ENCODE results near the gene LMO7. TPM values are rescaled to one million over a fixed set of nuclear protein-coding genes. Genes with fewer than 3 reads are reported as not detected.
A peak's percentile ranks its signal among the peaks of the same experiment; 100 is the strongest.

The LMO7 gene
- total and polyA plus RNA-seq, 2 of the 13 experiments (the other 11 are each of a cell fraction or from before 2014, with no cell fraction given): 34.0 to 121 TPM

DNA sequence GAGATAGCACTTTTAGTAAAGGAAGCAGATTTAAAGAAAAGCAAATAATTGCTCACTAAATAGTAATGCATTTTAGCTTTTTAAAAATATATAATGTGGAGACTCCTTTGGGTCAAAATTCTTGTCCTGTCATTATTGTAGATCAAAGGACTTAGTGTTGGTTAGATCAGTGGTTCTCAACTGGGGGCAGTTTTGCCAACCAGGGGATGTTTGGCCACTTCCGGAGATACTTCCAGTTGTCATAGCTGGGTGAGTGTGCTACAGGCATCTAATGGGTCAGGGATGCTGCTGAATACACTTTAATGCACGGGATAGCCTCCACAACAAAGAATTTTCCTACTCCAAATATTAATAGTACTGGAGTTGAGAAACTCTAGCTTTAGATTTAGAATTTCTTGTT is 126.8 kb downstream of the LMO7 start:
- 0% methylated on average over 2 of the region's 2 CpGs for WGBS (ENCODE audit: low lambda C conversion rate)
- H3K4me1 ChIP-seq (ENCODE audit: insufficient read depth, low read length): peaks cover 57% of the 10 kb centered on the region
- no peaks in the 10 kb centered on the region for H3K9me3 ChIP-seq (ENCODE audit: low read length)
- BruUV-seq (replicated peaks): no TSS peak
- FAIRE-seq: no peak
- peak; percentile 26 for DNase-seq (ENCODE audit: low spot score)
- ChIA-PET CTCF (ENCODE audit: low intra/inter-chr PET ratio, low total read pairs) (no interaction called here), POLR2A (interaction anchor here (5.9 kb wide), 1 partner anchor 28 kb away, joined by 78 read pairs; no protein-coding TSS in a partner anchor)
- H4K20me1 ChIP-seq (ENCODE audit: insufficient read depth, low read length): peaks cover 30% of the 10 kb centered on the region
- in situ Hi-C loops (cut with HindIII; ENCODE audit: extremely low pct_ligation_motif_present, low pct_unique_long_range_greater_than_20kb): loop anchor here (5.0 kb wide), 1 partner anchor 34 kb away; no protein-coding TSS in a partner anchor
- H3K27me3 ChIP-seq (ENCODE audit: control insufficient read depth in 1 of 2, insufficient read depth in 2 of 2, low read length in 2 of 2): no peaks in the 10 kb centered on the region
- TF ChIP-seq HDAC1 (CRISPR knock-in tag; IDR thresholded peaks at IDR 0.05) (peak; percentile 6; the same call in 1 of the 2 replicates), TMF1 (CRISPR knock-in tag; IDR thresholded peaks at IDR 0.05; ENCODE audit: low read depth) (no peak), RELA (CRISPR knock-in tag; IDR thresholded peaks at IDR 0.05) (no peak), ETV5 (CRISPR knock-in tag; IDR thresholded peaks at IDR 0.05; ENCODE audit: borderline replicate concordance) (peak; percentile 44; the same call in 1 of the 2 replicates)
- H3K36me3 ChIP-seq (replicated peaks in 1 of 2; ENCODE audit: control insufficient read depth in 1 of 2, insufficient read depth in 2 of 2, low read length in 2 of 2): peaks cover 1 to 3% of the 10 kb centered on the region in 2 experiments; a peak in 2 of 5 replicates
- intact Hi-C loops (cut with micrococcal nuclease; ENCODE audit: unreplicated experiment): loop anchor here (2.0 to 5.0 kb wide), 2 partner anchors 28 to 66 kb away; no protein-coding TSS in a partner anchor
- H3K4me2 ChIP-seq (ENCODE audit: low read depth, low read length): peak overlapping the region; percentile 84
- H3K27ac ChIP-seq (ENCODE audit: extremely low read length, insufficient read depth, low read length): peak overlapping the region; percentile 95
- H3K9ac ChIP-seq (ENCODE audit: insufficient read depth, low read depth, low read length): peak overlapping the region; percentile 83
- H2AFZ ChIP-seq (ENCODE audit: low read length): no peak overlapping the region
- peak overlapping the region; percentile 72 to 98 (median 77) for H3K4me3 ChIP-seq (replicated peaks in 1 of 3; ENCODE audit: insufficient read depth in 1 of 3, low read depth in 2 of 3, low read length in 3 of 3)
- peaks cover 74% of the 10 kb centered on the region for H3K79me2 ChIP-seq (ENCODE audit: insufficient read depth, low read length)
- no peak for ATAC-seq

- intact Hi-C loops (cut with micrococcal nuclease; ENCODE audit: unreplicated experiment): loop anchor here (2.0 to 5.0 kb wide), 2 partner anchors 29 to 66 kb away; no protein-coding TSS in a partner anchor
- FAIRE-seq: no peak
- peak overlapping the region; percentile 12 for H3K27ac ChIP-seq (ENCODE audit: extremely low read length, insufficient read depth, low read length)
- 6% methylated on average over 3 of the region's 3 CpGs for WGBS (ENCODE audit: low lambda C conversion rate)
- peak; percentile 24 for DNase-seq (ENCODE audit: low spot score)
- in situ Hi-C loops (cut with HindIII; ENCODE audit: extremely low pct_ligation_motif_present, low pct_unique_long_range_greater_than_20kb): loop anchor here (5.0 kb wide), 1 partner anchor 34 kb away; no protein-coding TSS in a partner anchor
- H3K4me3 ChIP-seq (replicated peaks in 1 of 3; ENCODE audit: insufficient read depth in 1 of 3, low read depth in 2 of 3, low read length in 3 of 3): peak overlapping the region; percentile 72 to 98 (median 77); a peak in 5 of 6 replicates
- peaks cover 63% of the 10 kb centered on the region for H3K4me1 ChIP-seq (ENCODE audit: insufficient read depth, low read length)
- peaks cover 30% of the 10 kb centered on the region for H4K20me1 ChIP-seq (ENCODE audit: insufficient read depth, low read length)
- H3K36me3 ChIP-seq (replicated peaks in 1 of 2; ENCODE audit: control insufficient read depth in 1 of 2, insufficient read depth in 2 of 2, low read length in 2 of 2): peaks cover 1 to 3% of the 10 kb centered on the region in 2 experiments; a peak in 2 of 5 replicates
- no peaks in the 10 kb centered on the region for H3K27me3 ChIP-seq (ENCODE audit: control insufficient read depth in 1 of 2, insufficient read depth in 2 of 2, low read length in 2 of 2)
- ChIA-PET POLR2A (interaction anchor here (5.9 kb wide), 1 partner anchor 28 kb away, joined by 78 read pairs; no protein-coding TSS in a partner anchor), CTCF (ENCODE audit: low intra/inter-chr PET ratio, low total read pairs) (no interaction called here)
- H3K79me2 ChIP-seq (ENCODE audit: insufficient read depth, low read length): peaks cover 79% of the 10 kb centered on the region
- no peak overlapping the region for H2AFZ ChIP-seq (ENCODE audit: low read length)
- TF ChIP-seq MBNL3 (CRISPR knock-in tag; conservative IDR thresholded peaks at IDR 0.05) (no peak), RBAK (CRISPR knock-in tag; IDR thresholded peaks at IDR 0.05) (0 out of 2 replicates have a peak, but pooled peaks have one; percentile 28), ZMYM3 (CRISPR knock-in tag; IDR thresholded peaks at IDR 0.05) (no peak), ZNF644 (CRISPR knock-in tag; IDR thresholded peaks at IDR 0.05; ENCODE audit: low read depth) (no peak), FOSL2 (CRISPR knock-in tag; IDR thresholded peaks at IDR 0.05) (peak; percentile 40; the same call in 1 of the 2 replicates), FIP1L1 (IDR thresholded peaks at IDR 0.05; ENCODE audit: borderline replicate concordance, insufficient read depth, low read depth, low read length) (no peak)
- TF ChIP-seq, protein P1, sequence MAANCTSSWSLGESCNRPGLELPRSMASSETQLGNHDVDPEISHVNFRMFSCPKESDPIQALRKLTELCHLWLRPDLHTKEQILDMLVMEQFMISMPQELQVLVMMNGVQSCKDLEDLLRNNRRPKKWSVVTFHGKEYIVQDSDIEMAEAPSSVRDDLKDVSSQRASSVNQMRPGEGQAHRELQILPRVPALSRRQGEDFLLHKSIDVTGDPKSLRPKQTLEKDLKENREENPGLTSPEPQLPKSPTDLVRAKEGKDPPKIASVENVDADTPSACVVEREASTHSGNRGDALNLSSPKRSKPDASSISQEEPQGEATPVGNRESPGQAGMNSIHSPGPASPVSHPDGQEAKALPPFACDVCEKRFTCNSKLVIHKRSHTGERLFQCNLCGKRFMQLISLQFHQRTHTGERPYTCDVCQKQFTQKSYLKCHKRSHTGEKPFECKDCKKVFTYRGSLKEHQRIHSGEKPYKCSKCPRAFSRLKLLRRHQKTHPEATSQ (CRISPR knock-in tag; IDR thresholded peaks at IDR 0.05; ENCODE audit: borderline replicate concordance): no peak
- BruUV-seq (replicated peaks): no TSS peak
- H3K9ac ChIP-seq (ENCODE audit: insufficient read depth, low read depth, low read length): peak overlapping the region; percentile 83
- ATAC-seq: no peak
- peak overlapping the region; percentile 84 for H3K4me2 ChIP-seq (ENCODE audit: low read depth, low read length)
- H3K9me3 ChIP-seq (ENCODE audit: low read length): no peaks in the 10 kb centered on the region
Measured at GRCh38 chr13:75763512-75763911, 127.4 kb downstream of the LMO7 start.

Measured in HepG2 (cell line).